IMR-90 (cell line): Measurements from ENCODE around the gene IFT43. TPM values are rescaled to one million over a fixed set of nuclear protein-coding genes. Genes with fewer than 3 reads are reported as not detected.

Source experiments
- ATAC-seq: fragments of 200-7000 bp; cut with Tn5 transposase; 2 replicates; pipeline ENCODE4 v1.9.1; 2020; ENCODE audit warnings: low read depth, mild to moderate bottlenecking, moderate library complexity
- BruUV-seq: library from RNA; stranded (reverse); fragments of 400-500 nt; replicated peaks from 2 replicates; lab custom pipeline; 2021; lab: Mats Ljungman, UMichigan
- CTCF ChIA-PET: fragments of 300-600 bp; formaldehyde crosslinking; extraction: SDS; loops from one replicate; lab custom pipeline; 2021; ENCODE audit warnings: antibody characterized with exemption; lab: Yijun Ruan, JAX
- POLR2A ChIA-PET: fragments of 300-600 bp; sonication (Branson Sonifier 250); formaldehyde crosslinking; loops from one replicate; lab custom pipeline; 2022; ENCODE audit warnings: antibody characterized with exemption; ENCODE audit not compliant: unreplicated experiment; lab: Charles Lee
- DNase-seq: peaks from one replicate; pipeline ENCODE4 v3.0.0; 2013
- H2AFZ ChIP-seq: replicated peaks from 2 replicates; pipeline ENCODE3; 2013; ENCODE audit warnings: low read length, mild to moderate bottlenecking; ENCODE audit not compliant: poor library complexity
- H2AK5ac ChIP-seq: 2 replicates; pipeline ENCODE4 v1.6.1; 2013; ENCODE audit warnings: low read depth, low read length, inconsistent platforms
- H2AK9ac ChIP-seq: replicated peaks from 2 replicates; pipeline ENCODE3; 2013; ENCODE audit warnings: mild to moderate bottlenecking, low read depth, low read length, moderate library complexity; ENCODE audit not compliant: poor library complexity
- H2BK120ac ChIP-seq: 2 replicates; pipeline ENCODE4 v1.6.1; 2013; ENCODE audit warnings: low read depth, low read length, inconsistent platforms
- H2BK15ac ChIP-seq: 3 replicates; pipeline ENCODE4 v1.6.1; 2013; ENCODE audit warnings: low read depth, low read length, inconsistent platforms
- H2BK20ac ChIP-seq: 2 replicates; pipeline ENCODE4 v1.6.1; 2013; ENCODE audit warnings: low read depth, mild to moderate bottlenecking, inconsistent platforms, low read length, moderate library complexity
- H2BK5ac ChIP-seq: 2 replicates; pipeline ENCODE4 v1.6.1; 2013; ENCODE audit warnings: mild to moderate bottlenecking, low read depth, low read length, inconsistent platforms; ENCODE audit not compliant: poor library complexity, severe bottlenecking
- H3K14ac ChIP-seq: replicated peaks from 2 replicates; pipeline ENCODE4 v1.6.1; 2013; ENCODE audit warnings: low read depth, low read length, inconsistent platforms
- H3K18ac ChIP-seq: 2 replicates; pipeline ENCODE4 v1.6.1; 2013; ENCODE audit warnings: low read depth, low read length, control low read depth
- H3K23ac ChIP-seq: 2 replicates; pipeline ENCODE4 v1.6.1; 2013; ENCODE audit warnings: low read depth, low read length, inconsistent platforms
- H3K27ac ChIP-seq: 2 replicates; pipeline ENCODE4 v1.5.1; 2013; ENCODE audit warnings: mild to moderate bottlenecking, control low read depth, low read length; ENCODE audit not compliant: insufficient read depth
- H3K27me3 ChIP-seq: 2 replicates; pipeline ENCODE4 v1.6.1; 2013; ENCODE audit warnings: low read length; ENCODE audit not compliant: control insufficient read depth, insufficient read depth
- H3K36me3 ChIP-seq: 2 replicates; pipeline ENCODE4 v1.6.1; 2013; ENCODE audit warnings: low read length, mixed read lengths; ENCODE audit not compliant: control insufficient read depth, insufficient read depth
- H3K4ac ChIP-seq: 2 replicates; pipeline ENCODE4 v1.6.1; 2013; ENCODE audit warnings: low read depth, low read length, inconsistent platforms
- H3K4me1 ChIP-seq: 2 replicates; pipeline ENCODE4 v1.6.1; 2013; ENCODE audit warnings: low read length, mixed read lengths; ENCODE audit not compliant: control insufficient read depth, insufficient read depth
- H3K4me2 ChIP-seq: 2 replicates; pipeline ENCODE4 v1.6.1; 2013; ENCODE audit warnings: low read depth, mild to moderate bottlenecking, control low read depth, low read length, moderate library complexity
- H3K4me3 ChIP-seq: 2 replicates; pipeline ENCODE4 v1.5.1; 2013; ENCODE audit warnings: low read depth, mild to moderate bottlenecking, control low read depth, low read length, moderate library complexity; ENCODE audit not compliant: insufficient read depth
- H3K56ac ChIP-seq: 2 replicates; pipeline ENCODE4 v1.6.1; 2013; ENCODE audit warnings: low read length, inconsistent platforms; ENCODE audit not compliant: insufficient read depth; ENCODE audit errors: extremely low read depth
- H3K79me1 ChIP-seq, 2 experiments: 2 replicates each; pipeline ENCODE4 v1.6.1; 2013; ENCODE audit warnings: low read length in 2 of 2, inconsistent platforms in 1 of 2, low read depth in 1 of 2
- H3K9ac ChIP-seq: 2 replicates; pipeline ENCODE4 v1.6.1; 2013; ENCODE audit warnings: low read depth, low read length, control low read depth
- H3K9me1 ChIP-seq: 2 replicates; pipeline ENCODE4 v1.6.1; 2013; ENCODE audit warnings: low read length, inconsistent platforms; ENCODE audit not compliant: insufficient read depth
- H3K9me3 ChIP-seq: 2 replicates; pipeline ENCODE4 v1.6.1; 2013; ENCODE audit warnings: low read length; ENCODE audit not compliant: control insufficient read depth, insufficient read depth
- H4K20me1 ChIP-seq: 2 replicates; pipeline ENCODE4 v1.6.1; 2013; ENCODE audit warnings: low read length, inconsistent platforms; ENCODE audit not compliant: insufficient read depth
- H4K5ac ChIP-seq: 2 replicates; pipeline ENCODE4 v1.6.1; 2013; ENCODE audit warnings: mild to moderate bottlenecking, low read depth, low read length, control low read depth
- H4K8ac ChIP-seq, 2 experiments: 2 replicates each; pipeline ENCODE4 v1.6.1; 2013; ENCODE audit warnings: low read depth in 2 of 2, low read length in 2 of 2, control low read depth in 1 of 2, inconsistent platforms in 1 of 2
- H4K91ac ChIP-seq: 2 replicates; pipeline ENCODE4 v1.6.1; 2013; ENCODE audit warnings: low read depth, low read length, inconsistent platforms; ENCODE audit not compliant: insufficient read depth
- BHLHE40 ChIP-seq: fragments of 150-350 bp; IDR thresholded peaks from 2 replicates; pipeline ENCODE4 v1.6.1; 2016; ENCODE audit warnings: mild to moderate bottlenecking, low read depth, low read length
- CEBPB ChIP-seq: IDR thresholded peaks from 2 replicates; pipeline ENCODE4 v1.6.1; 2012; ENCODE audit warnings: low read depth, low read length, improper control_type of control experiment
- CHD1 ChIP-seq: IDR thresholded peaks from 2 replicates; pipeline ENCODE4 v1.6.1; 2012; ENCODE audit warnings: low read depth, low read length, improper control_type of control experiment
- CTCF ChIP-seq: conservative IDR thresholded peaks from 2 replicates; pipeline ENCODE4 v1.5.1; 2012; ENCODE audit warnings: mild to moderate bottlenecking, low read depth, low read length, improper control_type of control experiment
- ELK1 ChIP-seq: fragments of 150-350 bp; IDR thresholded peaks from 2 replicates; pipeline ENCODE4 v1.6.1; 2016; ENCODE audit warnings: low read depth, mild to moderate bottlenecking, low read length, moderate library complexity, borderline replicate concordance
- FOS ChIP-seq: fragments of 150-350 bp; IDR thresholded peaks from 2 replicates; pipeline ENCODE4 v1.6.1; 2016; ENCODE audit warnings: low read depth, low read length
- MAFK ChIP-seq: IDR thresholded peaks from 2 replicates; pipeline ENCODE4 v1.6.1; 2012; ENCODE audit warnings: low read depth, low read length, improper control_type of control experiment
- MAZ ChIP-seq: IDR thresholded peaks from 2 replicates; pipeline ENCODE4 v1.6.1; 2012; ENCODE audit warnings: low read depth, mild to moderate bottlenecking, low read length, improper control_type of control experiment, moderate library complexity, borderline replicate concordance
- MXI1 ChIP-seq: IDR thresholded peaks from 2 replicates; pipeline ENCODE4 v1.6.1; 2012; ENCODE audit warnings: low read depth, mild to moderate bottlenecking, low read length, moderate library complexity, borderline replicate concordance
- POLR2A ChIP-seq: IDR thresholded peaks from 2 replicates; pipeline ENCODE4 v1.6.1; 2012; ENCODE audit warnings: mild to moderate bottlenecking, low read depth, low read length
- RAD21 ChIP-seq: IDR thresholded peaks from 2 replicates; pipeline ENCODE4 v1.6.1; 2012; ENCODE audit warnings: low read length, improper control_type of control experiment
- RCOR1 ChIP-seq: IDR thresholded peaks from 2 replicates; pipeline ENCODE4 v1.6.1; 2012; ENCODE audit warnings: mild to moderate bottlenecking, low read length, improper control_type of control experiment; ENCODE audit not compliant: insufficient replicate concordance
- RFX5 ChIP-seq: IDR thresholded peaks from 2 replicates; pipeline ENCODE4 v1.8.0; 2012; ENCODE audit warnings: low read depth, mild to moderate bottlenecking, low read length, moderate library complexity
- SMC3 ChIP-seq: fragments of 150-350 bp; IDR thresholded peaks from 2 replicates; pipeline ENCODE4 v1.6.1; 2016; ENCODE audit warnings: low read depth, mild to moderate bottlenecking, antibody characterized with exemption, low read length, moderate library complexity
- WGBS, 2 experiments: methylation state at CpG; one replicate each; pipeline versions ENCODE4 v1.1.5 to v1.1.7; 2013; ENCODE audit warnings: missing lambda C conversion rate in 2 of 2; ENCODE audit not compliant: insufficient read length in 1 of 2; ENCODE audit errors: extremely low coverage in 2 of 2; 5-methylcytosine and 5-hydroxymethylcytosine counted together
- dilution Hi-C: fragments of 300-500 bp; cut with HindIII; formaldehyde crosslinking; loops from one replicate; pipeline ENCODE4 v1.14.3; 2018; ENCODE audit warnings: low sequenced_read_pairs; ENCODE audit not compliant: unreplicated experiment
- in situ Hi-C: fragments of 300-500 bp; cut with MboI; formaldehyde crosslinking; loops from 3 replicates; pipeline ENCODE4 v1.14.3; 2019; ENCODE audit warnings: low sequenced_read_pairs, inconsistent platforms, mixed read lengths
- intact Hi-C: fragments of 100-400 bp; cut with micrococcal nuclease; formaldehyde crosslinking; loops from 2 replicates; pipeline ENCODE4 v1.10.0; 2022
- polyA plus RNA-seq, 3 experiments: library from polyadenylated mRNA; depleted of rRNA; stranded (reverse); fragments of >200 nt; gene quantifications; 2 replicates each; pipeline ENCODE4 v1.2.3, GENCODE V29; 2012; ENCODE audit warnings: low replicate concordance in 1 of 3
- total RNA-seq: library from RNA; depleted of rRNA; stranded (reverse); fragments of >200 nt; gene quantifications from 2 replicates; pipeline ENCODE4 v1.2.3, GENCODE V29; 2012
- TF ChIP-seq, protein P1 (sequence below): fragments of 150-350 bp; IDR thresholded peaks from 2 replicates; pipeline ENCODE4 v1.6.1; 2017; ENCODE audit warnings: mild to moderate bottlenecking, antibody characterized with exemption, low read length, low read depth

The IFT43 gene
- total and polyA plus RNA-seq, 2 of the 4 experiments (the other 2 are of a cell fraction): 41.4 to 43.2 TPM

GRCh38 chr14:76117789-76118484 is 132.4 kb downstream of the IFT43 start:
- no peak overlapping the region for H3K27ac ChIP-seq

More at GRCh38 chr14:76117789-76118484, 132.4 kb downstream of the IFT43 start:
- H3K23ac ChIP-seq: no peak overlapping the region; the same call in 1 of the 2 replicates
- no peak overlapping the region for H3K18ac ChIP-seq
- DNase-seq (no peak), ATAC-seq (no peak)
- H4K8ac ChIP-seq: no peak overlapping the region
- TF ChIP-seq ELK1 (no peak), BHLHE40 (no peak), SMC3 (no peak), POLR2A (no peak), FOS (no peak), MAZ (no peak), CEBPB (no peak), RAD21 (no peak), CTCF (no peak), MXI1 (no peak), MAFK (no peak), RFX5 (no peak), CHD1 (no peak), RCOR1 (no peak)
- TF ChIP-seq, protein P1, sequence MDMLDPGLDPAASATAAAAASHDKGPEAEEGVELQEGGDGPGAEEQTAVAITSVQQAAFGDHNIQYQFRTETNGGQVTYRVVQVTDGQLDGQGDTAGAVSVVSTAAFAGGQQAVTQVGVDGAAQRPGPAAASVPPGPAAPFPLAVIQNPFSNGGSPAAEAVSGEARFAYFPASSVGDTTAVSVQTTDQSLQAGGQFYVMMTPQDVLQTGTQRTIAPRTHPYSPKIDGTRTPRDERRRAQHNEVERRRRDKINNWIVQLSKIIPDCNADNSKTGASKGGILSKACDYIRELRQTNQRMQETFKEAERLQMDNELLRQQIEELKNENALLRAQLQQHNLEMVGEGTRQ: no peak
- BruUV-seq: no TSS peak
- H2AK5ac ChIP-seq: no peak overlapping the region
- 40% methylated on average over 1 of the region's 16 CpGs; no CpG with 5 or more reads in 1 of the 2 experiments for WGBS, 2 experiments
- peaks cover 18% of the 10 kb centered on the region for H3K27me3 ChIP-seq
- H3K36me3 ChIP-seq: no peaks in the 10 kb centered on the region
- no peak overlapping the region for H2BK120ac ChIP-seq
- no peak overlapping the region for H4K5ac ChIP-seq
- ChIA-PET POLR2A (no interaction called here), CTCF (interaction anchor here (0.7 kb wide), 1 partner anchor 67 kb away, joined by 12 read pairs; no protein-coding TSS in a partner anchor)
- no peak overlapping the region for H3K56ac ChIP-seq
- H3K9me3 ChIP-seq: no peaks in the 10 kb centered on the region
- no peaks in the 10 kb centered on the region for H3K79me1 ChIP-seq
- no peak overlapping the region for H4K91ac ChIP-seq
- in situ Hi-C loops (no loop called here), intact Hi-C loops (no loop called here), dilution Hi-C loops (no loop called here)
- no peak overlapping the region for H2BK15ac ChIP-seq
- H3K14ac ChIP-seq: no peak overlapping the region
- no peak overlapping the region for H2AFZ ChIP-seq
- no peaks in the 10 kb centered on the region for H4K20me1 ChIP-seq
- H3K4ac ChIP-seq: no peak overlapping the region
- H3K4me3 ChIP-seq: no peak overlapping the region
- H3K4me2 ChIP-seq: no peak overlapping the region
- H2AK9ac ChIP-seq: no peak overlapping the region
- H2BK20ac ChIP-seq: no peak overlapping the region
- no peaks in the 10 kb centered on the region for H3K4me1 ChIP-seq
- no peaks in the 10 kb centered on the region for H3K9me1 ChIP-seq
- H2BK5ac ChIP-seq: no peak overlapping the region
- no peak overlapping the region for H3K9ac ChIP-seq
